Lung (tissue), 12 donors: Measurements from ENCODE around the gene HSPA4L. TPM values are rescaled to one million over a fixed set of nuclear protein-coding genes. Genes with fewer than 3 reads are reported as not detected.

Experiments used
- ATAC-seq: fragments of 200-7000 bp; cut with Tn5 transposase; one replicate; pipeline ENCODE4 v1.9.1; 2020; ENCODE audit warnings: moderate number of reproducible peaks; ENCODE audit not compliant: insufficient read depth, low FRiP score
- DNase-seq, 3 donors: peaks; one replicate each; pipeline ENCODE4 v3.0.0-alpha.2; 2013 to 2017
- H3K27ac ChIP-seq, 2 donors: one replicate each; pipeline ENCODE4 v1.5.1; 2013; ENCODE audit warnings: mild to moderate bottlenecking in 2 of 2, moderate library complexity in 2 of 2, control low read depth in 1 of 2, inconsistent platforms in 1 of 2, low read depth in 1 of 2, low read length in 1 of 2
- H3K27me3 ChIP-seq, 3 donors: one replicate each; pipeline ENCODE4 v1.5.1; 2013; ENCODE audit warnings: low read length in 2 of 3; ENCODE audit not compliant: control insufficient read depth in 3 of 3, insufficient read depth in 3 of 3
- H3K36me3 ChIP-seq, 4 donors: one replicate each; pipeline ENCODE4 v1.5.1; 2013; ENCODE audit warnings: low read length in 4 of 4, mild to moderate bottlenecking in 1 of 4, moderate library complexity in 1 of 4; ENCODE audit not compliant: control insufficient read depth in 4 of 4, insufficient read depth in 4 of 4
- H3K4me1 ChIP-seq, 5 donors: one replicate each; pipeline ENCODE4 v1.5.1; 2013; ENCODE audit warnings: low read length in 5 of 5, mild to moderate bottlenecking in 2 of 5, moderate library complexity in 1 of 5; ENCODE audit not compliant: control insufficient read depth in 5 of 5, insufficient read depth in 5 of 5
- H3K4me3 ChIP-seq: one replicate; pipeline ENCODE4 v1.5.1; 2013; ENCODE audit warnings: mild to moderate bottlenecking, control low read depth, moderate library complexity
- H3K9ac ChIP-seq, 2 donors: one replicate each; pipeline ENCODE4 v1.5.1; 2013; ENCODE audit warnings: low read length in 2 of 2, control low read depth in 1 of 2; ENCODE audit not compliant: insufficient read depth in 1 of 2
- H3K9me3 ChIP-seq, 4 donors: one replicate each; pipeline ENCODE4 v1.5.1; 2013; ENCODE audit warnings: low read length in 3 of 4, mild to moderate bottlenecking in 1 of 4, moderate library complexity in 1 of 4; ENCODE audit not compliant: control insufficient read depth in 4 of 4, insufficient read depth in 3 of 4
- WGBS, 2 donors: extraction: QIAGEN DNeasy Blood & Tissue Kit; methylation state at CpG; one replicate each; pipeline ENCODE4 v1.1.7; 2013; 5-methylcytosine and 5-hydroxymethylcytosine counted together
- polyA plus RNA-seq, 2 donors: library from polyadenylated mRNA; stranded (reverse); fragments of 200-250 nt; gene quantifications; one replicate each; pipeline ENCODE4 v1.2.1, GENCODE V29; 2013
- total RNA-seq, 2 donors: library from RNA; depleted of rRNA in 1 of 2; stranded (reverse); fragments of >200 nt in 1 of 2; gene quantifications; one replicate each; pipeline ENCODE4 v1.2.1, GENCODE V29; 2014 to 2021
- TF ChIP-seq, protein P1 (sequence below): IDR thresholded peaks from 2 replicates; pipeline ENCODE4 v1.5.1; 2012; ENCODE audit warnings: mild to moderate bottlenecking; ENCODE audit errors: control extremely low read depth, extremely low read depth
- donor health status: control.
- donor health status: control.
- donor health status: Bipolar disorder and iron deficiency.
- donor health status: healthy.
- donor health status: DM: yes; HTN: yes; CAD: no.

HSPA4L gene
- total and polyA plus RNA-seq, 4 donors, result 0.91 to 6.0 (median 3.0) TPM

GRCh38 chr4:127880763-127881562, 98.8 kb downstream of the HSPA4L start, which contains the start of gene PLK4:
Gene PLK4, plus strand, starts transcription at chr4:127880893. Its CDS starts 242 bp downstream, at chr4:127881135.
- peaks cover 0 to 15% (median 2%) of the 10 kb centered on the region in 5 donors for H3K4me1 ChIP-seq
- DNase-seq (peak; percentile 98 to 99 (median 99)), ATAC-seq (peak; percentile 98)
- peak within 1 kb of the TSS; percentile 84 to 85 for H3K27ac ChIP-seq
- H3K9me3 ChIP-seq, result no peaks in the 10 kb centered on the region
- H3K36me3 ChIP-seq, result peaks cover 0 to 2% (median 0%) of the 10 kb centered on the region in 4 donors
- H3K27me3 ChIP-seq, result no peaks in the 10 kb centered on the region
- H3K9ac ChIP-seq, result peak within 1 kb of the TSS; percentile 76 to 96
- peak within 1 kb of the TSS; percentile 76 for H3K4me3 ChIP-seq
- WGBS, 2 donors, result 0% methylated on average over 70 of the region's 70 CpGs
- TF ChIP-seq, protein P1, sequence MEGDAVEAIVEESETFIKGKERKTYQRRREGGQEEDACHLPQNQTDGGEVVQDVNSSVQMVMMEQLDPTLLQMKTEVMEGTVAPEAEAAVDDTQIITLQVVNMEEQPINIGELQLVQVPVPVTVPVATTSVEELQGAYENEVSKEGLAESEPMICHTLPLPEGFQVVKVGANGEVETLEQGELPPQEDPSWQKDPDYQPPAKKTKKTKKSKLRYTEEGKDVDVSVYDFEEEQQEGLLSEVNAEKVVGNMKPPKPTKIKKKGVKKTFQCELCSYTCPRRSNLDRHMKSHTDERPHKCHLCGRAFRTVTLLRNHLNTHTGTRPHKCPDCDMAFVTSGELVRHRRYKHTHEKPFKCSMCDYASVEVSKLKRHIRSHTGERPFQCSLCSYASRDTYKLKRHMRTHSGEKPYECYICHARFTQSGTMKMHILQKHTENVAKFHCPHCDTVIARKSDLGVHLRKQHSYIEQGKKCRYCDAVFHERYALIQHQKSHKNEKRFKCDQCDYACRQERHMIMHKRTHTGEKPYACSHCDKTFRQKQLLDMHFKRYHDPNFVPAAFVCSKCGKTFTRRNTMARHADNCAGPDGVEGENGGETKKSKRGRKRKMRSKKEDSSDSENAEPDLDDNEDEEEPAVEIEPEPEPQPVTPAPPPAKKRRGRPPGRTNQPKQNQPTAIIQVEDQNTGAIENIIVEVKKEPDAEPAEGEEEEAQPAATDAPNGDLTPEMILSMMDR, result no peak

DNA sequence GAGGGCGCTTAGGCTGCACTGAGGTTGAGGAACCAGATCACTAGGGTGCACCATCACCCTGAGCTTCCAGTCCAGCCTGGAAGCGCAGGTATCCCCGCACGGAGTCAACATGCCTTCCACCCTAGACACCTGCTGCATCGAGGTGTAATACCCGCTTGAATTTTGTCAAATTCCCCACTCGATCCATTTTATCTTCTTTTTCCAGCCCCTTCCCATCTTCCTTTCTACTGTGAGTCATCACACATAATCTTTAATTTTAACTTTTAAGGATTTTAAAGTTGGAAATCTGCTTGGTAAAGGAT, 99.4 kb downstream of the HSPA4L start:
- no peaks in the 10 kb centered on the region for H3K27me3 ChIP-seq
- DNase-seq (no peak), ATAC-seq (no peak)
- TF ChIP-seq, protein P1, result no peak
- no peak overlapping the region for H3K27ac ChIP-seq
- WGBS, 2 donors, result 1 to 2% methylated on average over 7 of the region's 7 CpGs
- peaks cover 0 to 7% (median 0%) of the 10 kb centered on the region in 4 donors for H3K36me3 ChIP-seq
- peaks cover 0 to 15% (median 2%) of the 10 kb centered on the region in 5 donors for H3K4me1 ChIP-seq
- H3K9ac ChIP-seq, result peak overlapping the region; percentile 67 to 76
- peak overlapping the region; percentile 76 for H3K4me3 ChIP-seq
- no peaks in the 10 kb centered on the region for H3K9me3 ChIP-seq

- 100% methylated on average over 1 of the region's 1 CpG for WGBS, 2 donors
- ATAC-seq, result no peak
- Histone ChIP-seq H3K27ac (no peak overlapping the region), H3K4me3 (no peak overlapping the region), H3K36me3 (peaks cover 0 to 16% (median 4%) of the 10 kb centered on the region in 4 donors), H3K9ac (no peak overlapping the region), H3K9me3 (no peaks in the 10 kb centered on the region), H3K27me3 (no peaks in the 10 kb centered on the region), H3K4me1 (no peaks in the 10 kb centered on the region)
- TF ChIP-seq, protein P1, result no peak
- DNase-seq, result no peak
Measured at GRCh38 chr4:127888559-127888958, 106.4 kb downstream of the HSPA4L start.
